ENCODE data around the gene PDE9A. TPM values are rescaled to one million over a fixed set of nuclear protein-coding genes. Genes with fewer than 3 reads are reported as not detected.
A peak's percentile ranks its signal among the peaks of the same experiment; 100 is the strongest.

The PDE9A gene
- total RNA-seq, 1 experiment from 2014 or later: 31.9 TPM

DNA sequence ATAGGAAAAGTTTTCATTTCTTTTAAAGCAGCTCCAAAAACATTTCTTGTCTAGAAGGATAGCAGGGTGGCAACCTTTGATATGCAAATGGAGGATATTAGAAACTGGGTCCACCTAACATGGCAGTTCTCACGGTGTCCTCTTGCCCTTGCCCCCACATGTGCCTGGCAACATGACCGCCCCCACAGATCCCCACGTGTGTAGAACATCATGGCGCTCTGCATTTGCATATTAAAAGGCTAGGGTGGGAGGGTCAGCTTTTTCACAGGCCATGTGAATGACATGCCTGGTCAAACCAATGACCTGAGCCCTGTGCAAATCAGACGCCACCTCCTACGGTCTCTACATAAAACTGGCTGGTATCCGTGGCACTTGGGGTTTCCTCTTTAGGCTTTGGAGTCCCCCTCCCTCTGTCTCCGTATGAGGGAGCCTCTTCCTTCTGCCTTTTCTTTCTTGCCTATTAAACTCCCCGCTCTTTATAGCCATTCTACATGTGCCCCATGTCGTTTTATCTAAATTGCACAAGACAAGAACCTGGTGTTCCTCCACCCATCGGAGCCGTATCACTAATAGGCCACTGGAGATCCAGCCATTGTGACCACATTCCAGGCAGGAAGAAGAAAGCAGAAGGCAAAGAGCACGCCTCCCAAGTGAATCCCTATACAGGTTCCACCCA, 154.7 kb downstream of the PDE9A start:
- Histone ChIP-seq H3K27ac (ENCODE audit: insufficient read length, low read depth, low read length) (no peak overlapping the region), H3K79me1 (ENCODE audit: insufficient read depth, low read depth, low read length, poor library complexity, severe bottlenecking) (no peaks in the 10 kb centered on the region)

More for the DNA sequence above, 154.7 kb downstream of the PDE9A start:
- no peak overlapping the region for H4K8ac ChIP-seq (replicated peaks; ENCODE audit: insufficient read length, low read depth, low read length)
- H2BK12ac ChIP-seq (ENCODE audit: insufficient read length, low read depth, low read length): no peak overlapping the region
- no peak overlapping the region for H4K5ac ChIP-seq (ENCODE audit: insufficient read length, low read depth, low read length)
- Mint-ChIP-seq H3K27me3 (ENCODE audit: low read depth) (peaks cover 7% of the 10 kb centered on the region), H3K4me1 (peaks cover 6 to 69% of the 10 kb centered on the region in 2 experiments), H3K27ac (no peak overlapping the region), H3K9me3 (peaks cover 0 to 4% of the 10 kb centered on the region in 2 experiments; a peak in 3 of 5 replicates), H3K4me3 (no peak overlapping the region), H3K36me3 (ENCODE audit: insufficient read depth in 1 of 3, low read depth in 3 of 3) (peaks cover 0 to 3% (median 0%) of the 10 kb centered on the region in 3 experiments; a peak in 2 of 7 replicates)
- no peak overlapping the region for H3K56ac ChIP-seq (ENCODE audit: insufficient read length, low read depth, low read length)
- H3K14ac ChIP-seq (ENCODE audit: insufficient read depth, low read length): no peak overlapping the region
- H2AFZ ChIP-seq (ENCODE audit: low read length): no peak overlapping the region
- no peak overlapping the region for H2AK5ac ChIP-seq (ENCODE audit: insufficient read length, low read length)
- WGBS (ENCODE audit: extremely low coverage, insufficient read length, low lambda C conversion rate): no CpG with 5 or more reads among the region's 13 CpGs
- TF ChIP-seq, protein P1, sequence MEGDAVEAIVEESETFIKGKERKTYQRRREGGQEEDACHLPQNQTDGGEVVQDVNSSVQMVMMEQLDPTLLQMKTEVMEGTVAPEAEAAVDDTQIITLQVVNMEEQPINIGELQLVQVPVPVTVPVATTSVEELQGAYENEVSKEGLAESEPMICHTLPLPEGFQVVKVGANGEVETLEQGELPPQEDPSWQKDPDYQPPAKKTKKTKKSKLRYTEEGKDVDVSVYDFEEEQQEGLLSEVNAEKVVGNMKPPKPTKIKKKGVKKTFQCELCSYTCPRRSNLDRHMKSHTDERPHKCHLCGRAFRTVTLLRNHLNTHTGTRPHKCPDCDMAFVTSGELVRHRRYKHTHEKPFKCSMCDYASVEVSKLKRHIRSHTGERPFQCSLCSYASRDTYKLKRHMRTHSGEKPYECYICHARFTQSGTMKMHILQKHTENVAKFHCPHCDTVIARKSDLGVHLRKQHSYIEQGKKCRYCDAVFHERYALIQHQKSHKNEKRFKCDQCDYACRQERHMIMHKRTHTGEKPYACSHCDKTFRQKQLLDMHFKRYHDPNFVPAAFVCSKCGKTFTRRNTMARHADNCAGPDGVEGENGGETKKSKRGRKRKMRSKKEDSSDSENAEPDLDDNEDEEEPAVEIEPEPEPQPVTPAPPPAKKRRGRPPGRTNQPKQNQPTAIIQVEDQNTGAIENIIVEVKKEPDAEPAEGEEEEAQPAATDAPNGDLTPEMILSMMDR (conservative IDR thresholded peaks at IDR 0.05): no peak
- H2BK120ac ChIP-seq (ENCODE audit: low read depth, low read length, poor library complexity, severe bottlenecking): no peak overlapping the region
- no peak overlapping the region for H3T11ph ChIP-seq (ENCODE audit: low read length)
- H3K4me2 ChIP-seq (ENCODE audit: insufficient read depth, insufficient read length, low read length): no peak overlapping the region
- H3K18ac ChIP-seq (ENCODE audit: insufficient read length, low read depth, low read length): no peak overlapping the region
- no peaks in the 10 kb centered on the region for H3K23me2 ChIP-seq (ENCODE audit: insufficient read length, low read depth, low read length, poor library complexity, severe bottlenecking)
- H4K91ac ChIP-seq (ENCODE audit: insufficient read length, low read depth, low read length): no peak overlapping the region
- DNase-seq: peak; percentile 68
- H3K27me3 ChIP-seq (ENCODE audit: insufficient read depth, low read length): no peaks in the 10 kb centered on the region
- H3K4me1 ChIP-seq (ENCODE audit: insufficient read depth, low read length): peaks cover 13% of the 10 kb centered on the region; the same call in 1 of the 2 replicates
- H4K20me1 ChIP-seq (ENCODE audit: control insufficient read depth, insufficient read depth, insufficient read length): no peaks in the 10 kb centered on the region
- H3K79me2 ChIP-seq (ENCODE audit: insufficient read depth, low read length): no peaks in the 10 kb centered on the region
- H3K9ac ChIP-seq (ENCODE audit: extremely low read depth, insufficient read length, low read length): no peak overlapping the region
- no peak overlapping the region for H3K4ac ChIP-seq (ENCODE audit: low read depth, low read length)
- H2BK20ac ChIP-seq (ENCODE audit: low read depth, low read length, poor library complexity, severe bottlenecking): no peak overlapping the region
- H3K23ac ChIP-seq (ENCODE audit: insufficient read length, low read depth, low read length): no peak overlapping the region
- no peak overlapping the region for H2BK15ac ChIP-seq (ENCODE audit: low read depth, low read length)
- H2BK5ac ChIP-seq (ENCODE audit: insufficient read length, low read length): no peak overlapping the region
- H3K9me3 ChIP-seq (ENCODE audit: control insufficient read depth, low read depth, low read length): no peaks in the 10 kb centered on the region
